GM19351 (cell line): ENCODE measurements around the gene HOXA3.

ENCODE experiments used
- ATAC-seq: cut with Tn5 transposase; IDR thresholded peaks from one replicate; pipeline ENCODE4 v1.9.1; 2021; ENCODE audit warnings: mild to moderate bottlenecking, moderate library complexity; ENCODE audit not compliant: unreplicated experiment

HOXA3 gene

DNA sequence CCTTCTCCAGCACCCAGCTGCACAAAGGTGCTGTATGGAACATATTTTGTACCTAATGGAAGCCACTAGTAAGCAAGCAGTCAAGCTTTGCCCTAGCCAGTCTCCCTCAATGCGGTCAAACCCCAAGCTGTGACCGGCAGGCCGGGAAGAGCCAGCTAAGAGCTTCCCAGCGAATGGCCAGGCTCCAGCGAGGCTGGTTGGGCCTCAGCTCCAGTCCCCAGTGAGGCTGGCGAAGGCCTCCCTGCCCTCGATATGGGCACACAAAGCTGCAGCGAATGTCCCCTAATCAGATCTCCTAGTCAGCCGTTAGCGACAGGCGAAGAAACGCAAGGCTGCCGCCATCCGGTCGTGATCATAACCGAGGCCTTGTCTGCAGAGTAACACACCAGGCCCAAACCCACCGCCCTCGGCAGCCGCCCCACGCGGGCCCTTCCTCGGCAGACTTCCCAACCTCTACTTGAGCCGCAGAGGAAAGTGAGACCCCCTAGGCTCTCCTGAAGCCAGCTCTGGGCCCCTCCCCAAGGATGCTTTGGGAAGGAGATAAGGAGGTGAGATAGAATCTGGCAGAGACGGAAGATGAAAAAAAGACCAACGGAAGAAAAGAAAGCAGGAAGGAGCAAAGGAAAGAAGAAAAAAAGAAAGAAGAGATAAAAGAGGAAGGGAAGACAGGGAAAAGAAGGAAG, 16.0 kb upstream of the HOXA3 start:
- no peak for ATAC-seq

GRCh38 chr7:27167916-27168264, 15.5 kb upstream of the HOXA3 start:
- ATAC-seq, result no peak

DNA sequence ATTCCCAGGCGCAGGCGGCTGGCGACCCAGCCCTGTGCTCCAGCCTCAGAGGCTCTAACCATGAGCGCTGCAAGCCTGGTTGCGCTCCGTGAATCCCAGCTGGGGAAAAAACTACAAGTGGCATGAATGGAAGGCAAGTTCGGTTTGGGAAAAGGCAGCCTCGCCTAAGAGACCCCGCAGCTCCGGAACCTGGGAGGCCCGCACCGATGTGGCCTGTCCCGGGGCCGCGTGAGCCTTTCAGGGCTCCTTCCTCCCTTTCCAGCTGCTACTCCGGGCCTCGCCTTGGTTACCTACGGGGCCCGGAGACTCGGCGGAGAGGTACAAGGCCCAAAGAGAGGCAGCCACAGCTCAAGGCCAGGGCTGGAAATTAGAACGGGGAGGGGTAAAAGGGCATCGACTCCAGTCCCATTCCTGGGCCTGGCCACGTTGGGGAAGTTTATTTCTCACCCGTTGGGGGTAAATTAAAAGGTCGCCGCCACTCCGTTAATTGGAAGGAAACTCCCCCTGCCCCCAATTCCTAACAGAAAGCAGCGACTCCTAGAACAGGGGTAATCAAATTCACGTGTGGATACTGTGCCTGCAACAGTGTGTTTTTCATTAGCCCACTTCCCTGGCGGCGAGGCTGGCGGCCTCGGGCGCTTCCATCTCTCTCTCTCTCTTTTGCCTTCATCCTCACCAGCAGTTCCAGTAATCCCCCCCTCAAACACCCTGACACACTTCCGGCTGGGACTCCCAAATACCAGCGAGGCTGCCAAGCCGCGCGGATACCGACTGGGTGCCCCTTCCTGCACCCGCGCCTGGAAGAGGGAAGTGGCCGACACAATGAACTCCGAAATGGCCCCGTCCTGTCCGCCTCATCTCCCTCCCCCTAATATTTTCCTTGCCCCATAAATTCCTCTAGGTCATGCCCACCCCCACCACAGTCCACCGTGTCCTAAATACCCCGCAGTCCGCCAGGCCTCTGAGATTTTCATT, 14.4 kb upstream of the HOXA3 start:
- ATAC-seq, result no peak

DNA sequence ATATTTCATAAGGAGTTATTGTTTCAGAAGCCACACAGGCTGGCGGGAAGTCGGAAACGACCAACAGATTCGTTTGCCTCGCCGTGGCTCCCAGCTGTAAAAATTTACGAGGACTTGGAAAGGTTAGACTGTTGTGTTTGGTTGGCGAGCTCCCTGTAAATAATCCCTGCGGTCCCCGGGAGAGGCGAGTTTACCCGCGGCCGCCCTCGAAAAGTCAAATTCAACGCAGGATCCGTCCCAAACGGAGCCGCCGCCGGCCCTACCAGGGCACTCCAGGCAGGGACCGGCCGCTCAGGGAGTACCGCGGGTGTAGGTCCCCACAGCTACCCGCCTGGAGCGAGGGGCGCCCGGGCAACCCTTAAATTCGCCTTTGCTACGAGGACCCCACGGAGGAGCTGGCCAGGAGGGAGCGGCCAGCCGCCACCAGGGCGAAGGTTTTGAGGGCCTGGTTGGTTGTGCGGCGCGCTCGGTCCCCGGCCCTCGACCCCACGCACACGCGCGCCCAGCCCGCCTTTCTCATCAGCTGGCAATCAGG, 13.7 kb upstream of the HOXA3 start:
- ATAC-seq, result no peak

DNA sequence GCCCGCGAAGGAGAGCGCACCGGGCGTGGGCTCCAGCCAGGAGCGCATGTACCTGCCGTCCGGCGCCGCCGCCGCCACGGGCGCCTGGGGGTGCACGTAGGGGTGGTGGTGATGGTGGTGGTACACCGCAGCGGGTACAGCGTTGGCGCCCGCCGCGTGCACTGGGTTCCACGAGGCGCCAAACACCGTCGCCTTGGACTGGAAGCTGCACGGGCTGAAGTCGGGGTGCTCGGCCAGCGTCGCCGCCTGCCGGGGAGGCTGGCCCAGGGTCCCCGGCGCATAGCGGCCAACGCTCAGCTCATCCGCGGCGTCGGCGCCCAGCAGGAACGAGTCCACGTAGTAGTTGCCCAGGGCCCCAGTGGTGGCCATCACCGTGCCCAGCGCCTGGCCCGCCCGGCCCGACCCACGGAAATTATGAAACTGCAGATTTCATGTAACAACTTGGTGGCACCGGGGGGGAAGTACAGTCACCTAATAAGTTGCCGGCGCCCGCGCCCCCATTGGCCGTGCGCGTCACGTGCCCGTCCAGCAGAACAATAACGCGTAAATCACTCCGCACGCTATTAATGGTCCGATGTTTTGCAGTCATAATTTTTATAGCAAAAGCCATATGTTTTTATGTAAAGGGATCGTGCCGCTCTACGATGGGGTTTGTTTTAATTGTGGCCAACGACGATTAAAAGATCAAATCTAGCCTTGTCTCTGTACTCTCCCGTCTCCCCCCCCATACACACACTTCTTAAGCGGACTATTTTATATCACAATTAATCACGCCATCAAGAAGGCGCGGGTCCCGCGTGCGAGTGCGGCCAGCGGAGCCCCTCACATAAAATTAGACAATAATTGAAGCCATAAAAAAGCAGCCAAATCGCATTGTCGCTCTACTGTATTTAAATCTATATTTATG, 13.0 kb upstream of the HOXA3 start, which contains the start of gene HOXA9:
HOXA9 (minus strand) TSS at position 449 of the 907 bp plus-strand sequence; CDS start at position 369, 80 bp downstream.
- no peak for ATAC-seq

DNA sequence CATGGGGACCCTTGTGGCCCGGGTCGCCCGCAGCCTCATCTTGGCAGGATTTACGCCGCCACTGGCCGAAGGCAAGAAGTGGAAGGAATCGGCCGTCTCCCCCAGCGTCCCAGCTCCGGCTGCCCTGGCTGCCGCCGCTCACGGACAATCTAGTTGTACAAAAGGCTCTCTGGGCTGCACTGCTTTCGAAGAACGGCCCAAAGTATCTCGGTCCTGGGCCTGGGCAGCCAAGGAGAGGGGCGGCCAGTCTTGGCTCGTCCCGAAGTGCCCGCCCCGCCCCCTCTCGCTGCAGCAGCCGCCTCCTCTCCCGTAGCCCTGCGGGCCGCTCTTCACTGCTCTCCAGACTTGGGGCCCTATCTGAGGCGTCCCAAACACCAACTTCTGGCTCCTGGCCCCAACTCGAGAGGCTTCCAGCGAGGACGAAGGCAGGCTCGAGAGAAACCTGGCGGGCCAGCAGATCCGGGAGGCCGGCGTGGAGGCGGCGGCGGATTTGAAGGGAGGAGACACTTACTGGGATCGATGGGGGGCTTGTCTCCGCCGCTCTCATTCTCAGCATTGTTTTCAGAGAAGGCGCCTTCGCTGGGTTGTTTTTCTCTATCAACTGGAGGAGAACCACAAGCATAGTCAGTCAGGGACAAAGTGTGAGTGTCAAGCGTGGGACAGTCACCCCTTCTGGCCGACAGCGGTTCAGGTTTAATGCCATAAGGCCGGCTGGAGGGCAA, 12.1 kb upstream of the HOXA3 start:
- no peak for ATAC-seq

GRCh38 chr7:27164045-27164366, 11.6 kb upstream of the HOXA3 start:
- no peak for ATAC-seq

- ATAC-seq, result no peak
Observed at GRCh38 chr7:27163288-27164044, 11.1 kb upstream of the HOXA3 start.

- ATAC-seq, result no peak
Observed at GRCh38 chr7:27162561-27163287, 10.3 kb upstream of the HOXA3 start.

- ATAC-seq, result no peak
Observed at GRCh38 chr7:27161721-27162560, 9.6 kb upstream of the HOXA3 start.

- no peak for ATAC-seq
Observed at GRCh38 chr7:27161214-27161720, 8.9 kb upstream of the HOXA3 start.

GRCh38 chr7:27160546-27161213, 8.3 kb upstream of the HOXA3 start:
- ATAC-seq, result peak; percentile 45

GRCh38 chr7:27160145-27160545, 7.8 kb upstream of the HOXA3 start:
- ATAC-seq, result no peak

DNA sequence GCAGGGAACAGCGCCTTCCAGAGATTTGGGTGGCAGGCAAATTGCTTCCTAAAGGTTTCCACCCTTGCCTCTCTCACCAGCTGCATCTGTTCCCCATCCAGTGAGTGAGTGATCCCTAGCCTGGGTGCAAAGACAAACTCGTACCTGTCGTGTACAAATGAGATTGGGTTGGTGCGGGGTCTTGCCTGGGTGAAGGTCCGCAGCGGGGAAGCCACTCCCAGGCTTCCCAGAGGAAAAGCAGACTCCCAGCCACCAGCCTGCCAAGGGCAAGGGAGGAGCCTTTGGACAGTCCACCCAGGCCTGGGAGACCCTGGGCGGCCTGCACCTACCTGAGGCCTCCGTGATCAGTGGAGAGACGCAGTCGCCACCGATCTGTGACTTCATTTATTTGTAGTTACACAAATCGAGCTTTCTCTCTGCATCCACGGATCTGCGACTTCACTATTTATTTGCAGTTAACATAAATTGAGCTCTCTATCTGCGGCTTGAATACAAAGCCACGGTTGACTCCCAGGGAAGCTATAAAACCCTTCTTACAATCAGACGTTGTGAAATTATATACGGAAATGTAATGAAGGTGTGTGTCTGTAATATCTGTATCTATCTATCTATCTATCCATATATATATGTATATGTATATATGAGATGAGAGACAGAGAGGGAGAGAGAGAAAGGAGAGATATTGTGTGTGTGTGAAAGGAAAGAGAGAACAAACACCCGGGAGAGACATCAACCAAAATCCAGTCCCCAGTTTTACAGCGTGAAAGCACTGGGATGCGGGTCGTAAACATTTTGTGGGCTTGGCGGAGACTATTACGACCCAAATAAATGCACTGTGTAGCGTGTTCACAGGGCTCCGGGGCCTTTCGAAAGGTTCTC, 7.1 kb upstream of the HOXA3 start:
- no peak for ATAC-seq

DNA sequence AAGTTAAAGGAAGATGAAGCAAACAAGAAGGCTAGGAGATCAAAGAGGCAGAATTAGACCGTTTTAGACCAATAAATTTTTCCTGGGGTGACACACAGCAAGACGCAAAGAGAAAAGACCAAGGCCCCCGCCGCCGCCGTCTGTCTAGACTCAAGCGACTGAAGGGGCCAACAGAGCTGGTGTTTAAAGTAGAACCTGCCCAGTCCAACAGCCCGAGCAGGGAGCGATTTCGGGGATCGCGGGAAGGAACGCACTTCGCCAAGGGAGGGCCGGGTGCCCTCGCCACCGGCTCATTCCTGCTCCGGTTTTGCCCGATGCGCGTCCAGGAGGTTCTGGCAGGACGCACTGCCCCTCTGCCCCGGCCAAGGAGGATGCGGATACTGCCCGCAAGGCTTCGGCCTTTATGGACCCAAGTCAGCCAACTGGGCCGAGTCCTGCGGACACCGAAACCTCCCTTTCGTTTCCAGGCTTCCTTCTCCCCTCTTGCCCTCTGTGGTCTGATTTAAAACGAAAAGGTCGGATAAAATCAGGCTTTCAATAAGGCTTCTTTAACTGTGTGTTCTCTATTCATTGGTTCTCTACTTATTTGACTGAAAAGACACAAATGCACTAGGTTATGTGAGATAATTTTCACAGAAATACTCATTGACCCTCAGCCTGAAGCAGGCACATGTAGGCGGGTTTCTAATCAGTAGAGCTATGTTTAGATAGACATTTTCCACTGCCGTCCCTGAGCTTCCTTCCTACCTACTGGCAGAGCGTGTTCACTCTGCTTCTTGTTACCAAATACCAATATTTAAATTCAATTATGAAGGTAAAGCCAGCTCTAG, 6.3 kb upstream of the HOXA3 start:
- no peak for ATAC-seq
